ACC112 (cell line): ENCODE results near the gene TTLL5.

ENCODE experiments used
- H2AFZ ChIP-seq: fragments of 200-600 bp; sonication (generic); one replicate; pipeline ENCODE4 v1.6.0; 2017; ENCODE audit warnings: antibody characterized with exemption, low read length; ENCODE audit not compliant: unreplicated experiment
- H3K27ac ChIP-seq: fragments of 200-600 bp; sonication (generic); 2 replicates; pipeline ENCODE4 v1.5.1; 2014; ENCODE audit warnings: low read depth, mild to moderate bottlenecking, antibody characterized with exemption, low read length, moderate library complexity
- H3K27me3 ChIP-seq: fragments of 200-600 bp; sonication (generic); 2 replicates; pipeline ENCODE4 v1.6.1; 2014; ENCODE audit warnings: mild to moderate bottlenecking, antibody characterized with exemption, low read length, moderate library complexity, mixed read lengths; ENCODE audit not compliant: insufficient read depth
- H3K36me3 ChIP-seq: fragments of 200-600 bp; sonication (generic); 2 replicates; pipeline ENCODE4 v1.6.1; 2016; ENCODE audit warnings: mild to moderate bottlenecking, antibody characterized with exemption, low read length, moderate library complexity, mixed read lengths; ENCODE audit not compliant: insufficient read depth
- H3K4me1 ChIP-seq: fragments of 200-600 bp; sonication (generic); one replicate; pipeline ENCODE4 v1.6.1; 2016; ENCODE audit warnings: low read length, mixed read lengths; ENCODE audit not compliant: insufficient read depth, unreplicated experiment, control insufficient read depth
- H3K4me3 ChIP-seq: fragments of 200-600 bp; sonication (generic); 2 replicates; pipeline ENCODE4 v1.5.1; 2014; ENCODE audit warnings: mild to moderate bottlenecking, low read depth, low read length
- H3K79me2 ChIP-seq: fragments of 200-600 bp; sonication (generic); one replicate; pipeline ENCODE4 v1.6.0; 2016; ENCODE audit warnings: low read length; ENCODE audit not compliant: control insufficient read depth, unreplicated experiment, insufficient read depth

The TTLL5 gene

GRCh38 chr14:75793806-75794205, 132.8 kb downstream of the TTLL5 start:
- H3K27ac ChIP-seq = no peak overlapping the region
- H3K4me3 ChIP-seq = no peak overlapping the region
- no peaks in the 10 kb centered on the region for H3K79me2 ChIP-seq
- H3K27me3 ChIP-seq = no peaks in the 10 kb centered on the region
- no peaks in the 10 kb centered on the region for H3K4me1 ChIP-seq
- peaks cover 19% of the 10 kb centered on the region for H3K36me3 ChIP-seq
- no peak overlapping the region for H2AFZ ChIP-seq

DNA sequence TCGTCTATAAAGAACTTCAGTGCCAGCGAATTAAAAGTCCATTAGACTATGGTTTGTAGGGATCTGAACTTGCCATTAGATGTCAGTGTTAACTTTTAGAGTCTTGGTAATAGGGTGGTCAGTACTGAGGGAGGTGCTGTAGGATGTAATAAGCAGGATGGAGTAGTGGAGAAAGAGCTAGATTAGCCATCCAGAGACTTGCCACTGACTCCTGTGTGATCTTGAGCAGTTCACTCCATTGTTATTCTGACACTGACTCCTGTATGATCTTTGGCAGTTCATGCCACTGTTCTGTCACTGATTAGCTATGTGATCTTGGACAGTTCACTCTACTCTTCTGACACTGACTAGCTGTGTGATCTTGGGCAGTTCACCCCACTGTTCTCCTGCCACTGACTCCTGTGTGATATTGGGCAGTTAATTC, 133.6 kb downstream of the TTLL5 start:
- Histone ChIP-seq H3K27ac (no peak overlapping the region), H3K36me3 (peaks cover 19% of the 10 kb centered on the region), H3K27me3 (no peaks in the 10 kb centered on the region), H2AFZ (no peak overlapping the region), H3K4me1 (no peaks in the 10 kb centered on the region), H3K79me2 (no peaks in the 10 kb centered on the region), H3K4me3 (no peak overlapping the region)

GRCh38 chr14:75800792-75801191, 139.7 kb downstream of the TTLL5 start:
- no peak overlapping the region for H3K27ac ChIP-seq
- H2AFZ ChIP-seq = no peak overlapping the region
- H3K4me1 ChIP-seq = no peaks in the 10 kb centered on the region
- H3K79me2 ChIP-seq = no peaks in the 10 kb centered on the region
- no peaks in the 10 kb centered on the region for H3K27me3 ChIP-seq
- H3K4me3 ChIP-seq = no peak overlapping the region
- peaks cover 22% of the 10 kb centered on the region for H3K36me3 ChIP-seq

DNA sequence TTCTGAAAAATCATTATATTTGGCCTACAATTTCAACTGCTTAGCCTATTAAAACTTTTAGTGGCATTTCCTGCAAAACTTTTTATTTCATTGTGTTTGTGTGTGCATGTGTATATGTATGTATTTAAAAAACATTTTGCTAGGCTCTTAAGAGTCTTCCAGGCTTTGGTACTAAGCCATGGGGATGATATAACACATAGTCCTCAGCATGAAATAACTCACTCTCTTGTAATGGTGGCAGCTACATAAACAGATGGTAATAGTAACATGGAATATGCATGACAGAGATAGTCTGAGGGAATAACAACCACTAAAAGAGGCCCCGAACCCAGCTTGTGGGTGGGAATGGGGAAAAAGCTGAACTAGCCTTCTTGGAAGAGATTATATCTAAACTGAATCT, 141.4 kb downstream of the TTLL5 start:
- no peaks in the 10 kb centered on the region for H3K27me3 ChIP-seq
- no peaks in the 10 kb centered on the region for H3K79me2 ChIP-seq
- H3K4me1 ChIP-seq = no peaks in the 10 kb centered on the region
- H3K4me3 ChIP-seq = no peak overlapping the region
- H2AFZ ChIP-seq = no peak overlapping the region
- no peak overlapping the region for H3K27ac ChIP-seq
- H3K36me3 ChIP-seq = peaks cover 16% of the 10 kb centered on the region

- Histone ChIP-seq H3K27ac (no peak overlapping the region), H2AFZ (no peak overlapping the region), H3K4me1 (no peaks in the 10 kb centered on the region), H3K36me3 (peaks cover 14% of the 10 kb centered on the region), H3K79me2 (no peaks in the 10 kb centered on the region), H3K4me3 (no peak overlapping the region), H3K27me3 (no peaks in the 10 kb centered on the region)
Measured at GRCh38 chr14:75803765-75804164, 142.7 kb downstream of the TTLL5 start.

DNA sequence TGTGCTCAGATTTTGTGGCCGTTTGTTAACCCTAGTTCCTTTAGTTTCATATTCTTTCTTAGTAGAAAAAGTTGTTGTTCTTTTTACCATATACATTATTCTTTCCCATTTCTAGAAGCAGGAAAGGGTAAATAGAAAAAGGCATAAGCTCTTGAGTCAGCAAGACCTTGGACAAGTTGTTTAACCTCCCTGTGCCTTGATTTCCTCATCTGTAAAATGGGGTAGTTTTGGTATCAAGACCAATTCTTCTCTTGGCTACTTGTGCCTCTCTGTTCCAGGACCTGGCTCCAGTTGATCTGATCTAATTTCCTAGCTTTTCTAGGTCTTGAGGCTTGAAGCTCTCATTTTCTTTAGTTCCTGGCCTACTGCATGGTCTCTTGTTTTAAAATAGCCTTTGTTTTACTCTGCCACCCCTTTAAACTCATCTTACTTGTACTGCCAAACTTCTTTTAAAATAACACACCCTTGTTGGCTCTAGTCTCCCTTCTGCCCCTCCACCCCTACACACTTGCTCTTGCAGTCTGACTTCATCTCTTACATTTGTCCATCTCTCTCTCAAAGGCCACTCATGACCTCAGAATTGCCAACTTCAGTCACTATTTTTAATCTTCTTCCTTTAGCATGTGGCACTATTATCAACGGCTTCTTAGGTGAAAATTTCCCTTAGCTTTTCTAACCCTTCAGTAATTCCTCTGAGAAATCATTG, 143.7 kb downstream of the TTLL5 start:
- H3K4me1 ChIP-seq = no peaks in the 10 kb centered on the region
- no peaks in the 10 kb centered on the region for H3K79me2 ChIP-seq
- H3K27ac ChIP-seq = no peak overlapping the region
- H2AFZ ChIP-seq = no peak overlapping the region
- no peak overlapping the region for H3K4me3 ChIP-seq
- no peaks in the 10 kb centered on the region for H3K27me3 ChIP-seq
- H3K36me3 ChIP-seq = peaks cover 6% of the 10 kb centered on the region; the same call in 1 of the 2 replicates

GRCh38 chr14:75805646-75806045, 144.6 kb downstream of the TTLL5 start:
- Histone ChIP-seq H3K4me3 (no peak overlapping the region), H3K27me3 (no peaks in the 10 kb centered on the region), H3K27ac (no peak overlapping the region), H3K79me2 (no peaks in the 10 kb centered on the region), H3K4me1 (no peaks in the 10 kb centered on the region), H3K36me3 (no peaks in the 10 kb centered on the region), H2AFZ (no peak overlapping the region)

DNA sequence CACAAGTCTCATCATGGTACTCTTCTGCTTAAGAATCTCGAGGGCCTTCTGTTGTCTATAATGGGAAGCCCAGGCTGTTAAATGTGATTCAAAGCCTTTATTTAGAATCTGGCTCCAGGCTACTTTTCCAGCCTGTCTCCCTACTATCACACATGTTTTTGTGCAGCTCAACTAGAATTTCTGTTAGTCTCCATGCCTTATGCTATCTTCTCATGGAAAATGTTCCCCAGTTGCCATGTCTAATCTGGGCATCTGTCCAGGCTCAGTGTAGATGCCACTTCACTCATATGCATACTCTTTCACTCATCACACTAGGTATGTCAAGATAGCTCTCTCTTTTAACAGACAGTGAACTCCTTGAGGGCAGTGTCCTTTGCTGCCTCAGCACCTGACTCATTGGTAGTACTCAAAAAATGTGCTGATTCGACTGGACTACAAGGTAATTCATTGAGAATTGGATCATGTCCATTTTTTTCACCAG, 145.3 kb downstream of the TTLL5 start:
- H3K79me2 ChIP-seq = no peaks in the 10 kb centered on the region
- H3K4me3 ChIP-seq = no peak overlapping the region
- no peaks in the 10 kb centered on the region for H3K27me3 ChIP-seq
- no peak overlapping the region for H3K27ac ChIP-seq
- no peaks in the 10 kb centered on the region for H3K36me3 ChIP-seq
- no peaks in the 10 kb centered on the region for H3K4me1 ChIP-seq
- no peak overlapping the region for H2AFZ ChIP-seq

GRCh38 chr14:75807667-75808360, 146.8 kb downstream of the TTLL5 start:
- H3K79me2 ChIP-seq = no peaks in the 10 kb centered on the region
- no peak overlapping the region for H3K27ac ChIP-seq
- no peaks in the 10 kb centered on the region for H3K4me1 ChIP-seq
- H3K36me3 ChIP-seq = no peaks in the 10 kb centered on the region
- no peaks in the 10 kb centered on the region for H3K27me3 ChIP-seq
- no peak overlapping the region for H2AFZ ChIP-seq
- no peak overlapping the region for H3K4me3 ChIP-seq

GRCh38 chr14:75811136-75811829, 150.2 kb downstream of the TTLL5 start:
- Histone ChIP-seq H3K27me3 (no peaks in the 10 kb centered on the region), H2AFZ (no peak overlapping the region), H3K4me3 (no peak overlapping the region), H3K4me1 (no peaks in the 10 kb centered on the region), H3K27ac (no peak overlapping the region), H3K36me3 (no peaks in the 10 kb centered on the region), H3K79me2 (no peaks in the 10 kb centered on the region)
